Measurements from ENCODE around the gene LCE3A.
"Not testable (repeated sequence)": the region's sequence is repeated elsewhere in the genome, so short reads cannot be mapped to it uniquely, and the experiment has no call there.

The LCE3A gene

GRCh38 chr1:152622803-152623202 is at the start of gene LCE3A:
Gene LCE3A (minus strand): TSS chr1:152623103. CDS start chr1:152623103, 0 bp downstream.
- no peak for DNase-seq

DNA sequence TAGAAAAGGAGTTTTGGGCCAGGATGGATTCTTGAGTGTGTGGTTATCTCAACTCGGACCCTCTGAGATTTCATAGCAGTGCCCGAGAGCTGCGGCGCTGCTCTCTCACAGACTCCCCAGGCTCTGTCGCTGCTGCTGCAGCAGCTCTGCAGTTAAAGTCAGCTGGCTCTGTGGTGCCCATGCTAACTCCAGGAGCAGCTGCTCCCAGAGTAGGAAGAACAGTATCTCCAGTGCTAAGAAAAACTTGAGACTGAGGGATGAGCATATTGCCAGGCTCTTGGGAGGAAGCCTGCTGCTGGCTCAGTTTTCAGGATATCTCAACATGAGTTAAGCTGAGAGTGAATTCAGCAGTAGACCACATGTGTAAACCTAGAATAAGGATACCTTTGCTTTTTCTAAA is 44.7 kb upstream of the LCE3A start:
- DNase-seq, result no peak

DNA sequence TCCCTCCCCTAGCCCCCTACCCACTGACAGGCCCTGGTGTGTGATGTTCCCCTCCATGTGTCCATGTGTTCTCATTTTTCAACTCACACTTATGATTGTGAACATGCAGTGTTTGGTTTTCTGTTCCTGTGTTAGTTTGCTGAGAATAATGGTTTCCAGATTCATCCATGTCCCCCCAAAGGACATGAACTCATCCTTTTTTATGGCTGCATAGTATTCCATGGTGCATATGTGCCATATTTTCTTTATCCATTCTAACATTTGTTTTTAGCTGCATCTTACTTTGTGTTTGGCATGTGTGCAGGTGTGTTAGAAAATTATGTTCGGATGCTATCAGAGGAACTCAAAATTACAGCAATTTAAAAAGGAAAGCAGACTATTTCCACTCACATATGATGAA is 43.3 kb upstream of the LCE3A start:
- DNase-seq, result not testable (repeated sequence)

DNA sequence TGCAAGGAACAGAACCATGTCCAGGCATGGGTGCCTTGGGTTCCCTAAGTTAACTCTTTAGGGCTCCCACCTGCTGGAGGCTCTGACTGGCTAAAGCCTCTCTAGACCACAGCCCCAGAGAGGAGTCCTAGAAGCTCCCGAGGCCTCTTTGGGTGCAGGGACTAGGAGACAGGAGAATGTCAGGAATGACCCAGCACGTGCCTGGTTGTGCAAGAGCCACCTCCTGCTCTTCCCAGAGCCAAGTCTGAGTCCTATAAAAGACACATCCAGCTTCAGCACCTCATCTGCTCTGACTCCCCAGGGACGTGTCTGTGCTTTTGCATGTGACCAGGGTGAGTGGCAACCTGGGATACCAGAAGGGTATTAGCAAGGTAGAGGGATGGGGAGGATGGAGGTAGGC is 40.2 kb upstream of the LCE3A start, which contains the start of gene LCE2D:
Gene LCE2D, plus strand, starts transcription at position 283 of the 400 bp plus-strand sequence. CDS start 726 bp downstream, outside the sequence.
- DNase-seq, result no peak

DNA sequence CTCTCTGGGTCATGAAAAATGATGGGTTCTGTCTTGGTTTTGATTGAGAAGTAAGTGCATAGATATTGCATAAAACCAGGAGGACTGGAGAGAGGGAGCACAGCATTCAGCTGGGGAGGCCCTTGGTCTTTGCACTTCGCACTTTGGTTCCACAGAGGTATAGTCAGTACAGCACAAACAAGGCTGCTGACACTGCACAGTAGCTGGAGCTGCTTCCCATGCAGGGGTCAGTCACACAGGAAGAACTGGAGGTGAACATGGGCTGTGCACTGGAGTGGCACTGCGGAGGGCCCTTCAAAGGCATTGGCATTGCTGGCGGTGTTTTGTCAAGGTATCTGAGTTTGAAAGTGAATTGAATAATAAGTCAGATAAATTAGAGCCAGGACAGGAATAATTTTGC is 35.7 kb upstream of the LCE3A start:
- no peak for DNase-seq

DNA sequence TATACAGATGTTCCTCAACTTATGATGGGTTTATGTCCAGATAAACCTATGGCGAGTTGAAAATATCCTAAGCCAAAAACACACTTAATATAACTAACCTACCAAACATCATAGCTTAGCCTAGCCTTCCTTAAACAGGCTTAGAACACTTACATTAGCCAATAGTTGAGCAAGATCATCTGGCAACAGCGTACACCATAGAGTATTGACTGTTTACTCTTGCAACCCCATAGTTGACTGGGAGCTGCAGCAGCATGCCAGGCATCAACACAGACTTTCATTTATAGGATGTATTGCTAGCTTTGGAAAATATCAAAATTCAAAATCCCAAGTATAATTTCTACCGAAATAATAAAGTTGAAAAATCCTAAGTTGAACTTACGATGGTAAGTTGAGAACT is 34.8 kb upstream of the LCE3A start:
- DNase-seq, result no peak

GRCh38 chr1:152656459-152656858 is 33.6 kb upstream of the LCE3A start:
- no peak for DNase-seq

DNA sequence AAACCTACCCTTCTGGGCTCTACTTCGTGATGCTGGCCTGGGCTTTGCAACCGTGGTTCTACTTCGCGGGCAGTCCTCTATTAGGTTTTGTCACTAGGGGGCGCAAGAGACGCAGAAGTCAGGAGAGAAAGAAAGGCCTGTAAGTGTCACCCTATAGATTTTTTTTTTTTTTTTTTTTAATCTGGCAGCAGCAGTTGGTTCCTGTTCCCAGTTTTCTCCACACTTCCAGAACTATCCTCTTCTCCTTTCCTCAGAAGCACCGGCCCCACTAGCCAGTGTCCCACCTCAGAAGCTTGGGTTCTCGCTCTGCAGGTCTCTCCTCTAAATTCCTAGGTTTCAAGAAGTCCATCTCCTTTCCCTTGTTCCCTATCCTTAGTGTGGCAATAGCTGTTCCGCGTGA is 31.2 kb upstream of the LCE3A start:
- peak in 1 of 4 experiments; percentile 5 for DNase-seq

- DNase-seq, result no peak
Measured at GRCh38 chr1:152646656-152647055, 23.8 kb upstream of the LCE3A start.

DNA sequence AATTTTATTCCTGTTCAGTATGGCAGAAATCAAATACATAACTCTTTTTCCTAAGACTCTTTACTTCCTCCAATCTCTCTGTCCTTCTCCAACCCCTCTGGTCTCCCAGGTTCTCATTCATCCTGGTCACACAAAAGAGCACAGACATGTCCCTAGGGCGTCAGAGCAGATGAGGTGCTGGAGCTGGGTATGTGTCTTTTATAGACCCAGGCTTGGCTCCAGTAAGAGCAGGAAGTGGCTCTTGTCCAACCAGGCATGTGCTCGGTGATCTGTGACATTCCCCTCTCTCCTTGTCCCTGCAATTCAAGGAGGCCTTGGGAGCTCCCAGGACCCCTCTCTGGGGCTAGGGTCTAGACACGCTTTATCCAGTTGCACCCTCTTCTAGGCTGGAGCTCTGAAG is 22.2 kb upstream of the LCE3A start:
- no peak for DNase-seq

DNA sequence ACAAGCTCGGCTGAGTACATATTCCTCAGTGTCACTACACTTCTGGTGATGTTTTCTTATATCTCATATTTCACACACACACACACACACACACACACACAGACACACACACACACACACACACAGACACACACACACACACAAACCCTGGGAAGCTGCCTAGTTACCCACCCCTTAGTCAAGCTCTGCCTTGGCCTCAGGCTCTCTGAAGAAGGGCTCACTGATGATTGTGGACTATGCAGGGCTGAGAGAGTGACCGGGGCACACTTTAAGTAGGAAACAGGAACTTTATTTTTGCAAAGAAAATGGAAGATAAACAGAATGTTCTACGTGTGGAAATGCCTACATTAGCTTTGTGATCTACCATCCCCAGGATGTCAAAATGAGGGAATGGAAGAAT is 21.0 kb upstream of the LCE3A start:
- DNase-seq, result no peak

- no peak for DNase-seq
Measured at GRCh38 chr1:152640351-152640750, 17.4 kb upstream of the LCE3A start.

DNA sequence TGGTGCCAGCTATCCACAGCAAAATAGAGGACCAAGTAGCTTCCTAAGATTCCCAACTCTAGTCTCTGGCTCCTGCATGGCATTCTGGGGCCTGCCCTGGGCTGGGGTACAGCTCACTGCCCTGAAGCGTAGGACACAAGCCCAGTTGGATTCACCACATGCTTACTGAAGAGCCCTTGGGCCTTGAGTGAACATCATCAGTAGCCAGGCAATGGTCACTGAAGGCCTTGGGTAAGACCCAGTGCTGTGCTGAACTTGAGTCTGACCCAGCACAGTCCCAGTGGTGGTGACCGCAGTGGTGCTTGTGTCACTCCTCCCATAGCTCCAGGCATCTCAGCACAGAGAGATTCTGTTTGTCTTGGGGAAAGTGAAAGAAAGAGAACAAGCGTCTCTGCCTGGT is 7.7 kb upstream of the LCE3A start:
- DNase-seq, result no peak

DNA sequence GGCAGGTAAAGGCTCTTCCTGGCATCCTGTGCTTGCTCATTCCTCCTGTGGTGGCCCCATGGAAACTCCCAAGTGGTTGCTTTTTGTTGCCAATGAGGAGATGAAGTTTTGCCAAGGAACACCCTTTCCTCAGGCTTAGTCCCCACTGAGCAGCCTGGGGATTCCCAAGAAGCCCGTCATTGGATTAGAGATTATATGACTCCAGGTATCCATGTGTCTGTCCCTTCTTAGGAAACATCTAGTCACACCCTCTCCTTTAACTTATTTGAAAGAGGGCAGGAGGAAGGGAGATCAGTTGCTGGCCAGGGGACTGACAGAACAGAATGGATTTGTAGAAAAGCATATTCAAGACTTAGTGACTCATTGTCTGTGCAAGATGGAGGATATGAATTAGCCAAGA is 3.8 kb upstream of the LCE3A start:
- no peak for DNase-seq

GRCh38 chr1:152623203-152623844 is 421 bp upstream of the LCE3A start:
- DNase-seq, result no peak

DNA sequence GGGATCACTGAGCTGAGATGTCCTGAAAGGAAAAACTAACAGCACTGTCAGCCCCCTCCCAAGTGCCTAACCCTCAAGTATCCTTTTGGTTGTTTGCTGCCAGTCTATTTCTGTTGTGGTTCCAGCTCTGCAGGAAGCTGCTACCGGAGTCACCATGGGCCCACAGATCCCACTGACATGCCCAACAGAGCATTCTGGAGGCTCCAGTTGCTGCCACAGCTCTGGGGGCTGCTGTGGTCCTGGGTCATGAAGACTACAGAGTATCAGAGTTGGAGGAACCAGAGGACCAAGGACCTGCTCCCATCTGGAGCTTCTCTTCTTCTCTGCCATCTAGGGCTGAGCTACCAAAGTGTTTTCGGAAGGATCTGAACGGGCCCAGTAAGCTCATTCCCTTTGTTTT is 910 bp downstream of the LCE3A start:
- DNase-seq, result no peak

DNA sequence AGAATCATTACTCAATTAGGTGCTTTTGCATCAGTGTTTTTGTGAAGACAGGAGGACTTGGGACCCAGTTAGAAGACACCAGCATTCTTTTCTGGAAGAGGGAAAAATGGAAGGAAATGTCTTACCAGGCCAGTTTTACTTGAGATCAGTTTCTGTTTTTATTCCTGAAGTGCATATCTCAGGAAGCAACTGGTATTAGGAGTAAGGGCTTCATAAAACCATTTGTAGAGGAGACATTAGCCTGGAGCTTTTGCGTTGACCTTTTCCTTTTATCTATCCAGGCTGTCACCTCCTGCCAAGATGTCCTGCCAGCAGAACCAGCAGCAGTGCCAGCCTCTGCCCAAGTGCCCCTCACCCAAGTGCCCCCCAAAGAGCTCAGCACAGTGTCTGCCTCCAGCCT is 9.4 kb downstream of the LCE3A start, which contains the start of gene LCE3B:
Gene LCE3B, plus strand, starts transcription at position 301 of the 400 bp plus-strand sequence. Its CDS starts 0 bp downstream, at position 301.
- no peak for DNase-seq

- no peak for DNase-seq
Measured at GRCh38 chr1:152599934-152600333, 23.0 kb downstream of the LCE3A start, which contains the start of gene LCE3C. Gene LCE3C (plus strand): TSS chr1:152600234. CDS start chr1:152600732, 498 bp downstream.

GRCh38 chr1:152596986-152597385 is 25.9 kb downstream of the LCE3A start:
- DNase-seq, result no peak

- no peak for DNase-seq
Measured at GRCh38 chr1:152585586-152585985, 37.3 kb downstream of the LCE3A start.

GRCh38 chr1:152582647-152583046 is 40.3 kb downstream of the LCE3A start:
- DNase-seq, result no peak

- no peak for DNase-seq
Measured at GRCh38 chr1:152580433-152580832, 42.5 kb downstream of the LCE3A start, which contains the start of gene LCE3D. Gene LCE3D (minus strand): TSS chr1:152580516. CDS start chr1:152579936, 580 bp downstream.

- DNase-seq, result not testable (repeated sequence)
Measured at GRCh38 chr1:152579526-152579925, 43.4 kb downstream of the LCE3A start.

DNA sequence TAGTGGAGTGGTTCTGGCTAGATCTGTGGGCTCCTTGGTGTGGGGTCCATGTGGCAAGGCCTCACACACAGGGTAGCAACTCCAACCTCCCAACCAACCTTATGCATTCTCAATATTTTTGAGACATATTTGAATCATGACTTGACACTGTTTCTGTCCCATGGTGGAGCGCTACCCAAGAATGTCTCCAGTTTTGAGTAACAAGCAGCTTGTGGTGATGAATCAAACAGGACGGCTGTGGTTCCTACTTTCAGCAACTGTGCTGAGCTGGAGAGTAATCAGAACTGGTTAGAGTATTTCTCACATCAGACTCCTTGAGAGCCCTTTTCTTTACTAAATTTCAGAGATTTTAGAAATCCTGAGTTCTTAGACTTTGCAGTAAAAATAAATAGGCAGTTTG is 45.7 kb downstream of the LCE3A start:
- no peak for DNase-seq
